ENCODE data around the gene DUSP2.

DNA sequence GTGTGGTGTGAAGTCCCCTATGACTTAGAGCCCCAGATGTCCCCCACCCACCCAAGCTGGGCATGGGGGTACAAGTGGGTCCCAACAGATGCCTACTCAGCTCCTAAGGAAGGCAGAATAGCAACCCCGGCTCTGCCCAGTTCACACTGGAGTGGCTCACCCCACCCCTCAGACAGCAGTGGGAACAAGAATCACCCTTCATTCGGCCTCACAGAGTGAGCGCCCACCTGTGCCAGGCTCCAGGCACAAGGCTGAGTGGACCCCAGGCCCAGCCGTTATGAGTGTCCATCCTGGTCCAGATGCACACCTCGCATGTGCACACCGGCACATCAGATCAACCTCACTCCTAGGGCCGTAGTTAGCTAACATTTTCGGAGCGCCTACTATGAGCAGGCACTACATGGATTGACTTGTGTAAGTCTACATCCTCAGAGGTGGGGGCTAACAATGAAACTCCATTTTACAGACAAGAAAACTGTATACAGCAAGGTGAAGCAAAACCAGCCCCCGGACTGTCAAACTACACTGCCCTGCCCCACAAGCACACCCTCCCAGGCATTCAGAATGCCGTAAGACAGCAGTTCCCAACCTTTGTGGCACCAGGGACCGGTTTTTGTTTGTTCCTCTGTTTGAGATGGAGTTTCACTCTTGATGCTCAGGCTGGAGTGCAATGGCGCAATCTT lies 4.2 kb downstream of the DUSP2 start:
- TF ChIP-seq CTCF (IDR thresholded peaks at IDR 0.05) (no peak), POLR2A (IDR thresholded peaks at IDR 0.05) (no peak)
